ENCODE results near the gene CACFD1.
A peak's percentile ranks its signal among the peaks of the same experiment; 100 is the strongest.

DNA sequence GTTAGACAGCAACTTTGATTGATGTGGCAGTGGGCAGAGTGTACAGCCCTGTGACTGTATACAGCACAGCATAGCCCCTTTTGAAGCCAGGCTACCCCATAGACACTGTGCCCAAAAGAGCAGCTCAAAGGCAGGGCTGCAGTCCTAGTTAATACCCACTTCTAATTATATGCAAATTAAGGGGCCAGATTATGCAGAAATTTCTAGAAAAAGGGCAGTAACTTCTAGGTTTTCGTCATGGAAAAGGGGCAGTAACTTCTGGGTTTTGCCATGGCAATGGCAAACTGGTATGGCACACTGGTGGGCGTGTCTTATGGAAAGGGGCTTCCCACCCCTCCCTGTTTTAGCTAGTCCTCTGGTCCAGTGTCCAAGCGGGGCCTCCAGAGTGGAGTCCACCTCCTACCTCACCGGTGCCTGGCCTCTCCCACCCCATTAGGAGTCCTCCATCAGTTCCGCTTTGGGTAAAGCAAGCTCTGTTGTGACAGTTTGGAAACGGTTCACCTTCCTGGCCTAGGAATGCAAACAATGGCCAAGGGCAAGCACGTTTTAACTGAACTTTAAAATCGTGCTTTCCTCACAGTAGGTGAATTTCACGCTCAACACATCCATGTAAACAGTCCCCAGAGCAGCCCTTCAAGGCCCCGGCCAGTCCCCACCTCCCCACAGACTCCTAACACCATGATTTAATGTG, 32.0 kb upstream of the CACFD1 start:
- no peak for TF ChIP-seq POLR2A (IDR thresholded peaks at IDR 0.05; ENCODE audit: insufficient read depth in 1 of 2, low read depth in 2 of 2, low read length in 2 of 2)
- no peak for TF ChIP-seq FOXM1 (CRISPR knock-in tag; IDR thresholded peaks at IDR 0.05)
- TF ChIP-seq, protein P1, sequence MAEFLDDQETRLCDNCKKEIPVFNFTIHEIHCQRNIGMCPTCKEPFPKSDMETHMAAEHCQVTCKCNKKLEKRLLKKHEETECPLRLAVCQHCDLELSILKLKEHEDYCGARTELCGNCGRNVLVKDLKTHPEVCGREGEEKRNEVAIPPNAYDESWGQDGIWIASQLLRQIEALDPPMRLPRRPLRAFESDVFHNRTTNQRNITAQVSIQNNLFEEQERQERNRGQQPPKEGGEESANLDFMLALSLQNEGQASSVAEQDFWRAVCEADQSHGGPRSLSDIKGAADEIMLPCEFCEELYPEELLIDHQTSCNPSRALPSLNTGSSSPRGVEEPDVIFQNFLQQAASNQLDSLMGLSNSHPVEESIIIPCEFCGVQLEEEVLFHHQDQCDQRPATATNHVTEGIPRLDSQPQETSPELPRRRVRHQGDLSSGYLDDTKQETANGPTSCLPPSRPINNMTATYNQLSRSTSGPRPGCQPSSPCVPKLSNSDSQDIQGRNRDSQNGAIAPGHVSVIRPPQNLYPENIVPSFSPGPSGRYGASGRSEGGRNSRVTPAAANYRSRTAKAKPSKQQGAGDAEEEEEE (CRISPR knock-in tag; IDR thresholded peaks at IDR 0.05; ENCODE audit: borderline replicate concordance) = no peak
- TF ChIP-seq ZNF331 (CRISPR knock-in tag; IDR thresholded peaks at IDR 0.05) = peak; percentile 22; the same call in 1 of the 2 replicates
- TF ChIP-seq, protein P2, sequence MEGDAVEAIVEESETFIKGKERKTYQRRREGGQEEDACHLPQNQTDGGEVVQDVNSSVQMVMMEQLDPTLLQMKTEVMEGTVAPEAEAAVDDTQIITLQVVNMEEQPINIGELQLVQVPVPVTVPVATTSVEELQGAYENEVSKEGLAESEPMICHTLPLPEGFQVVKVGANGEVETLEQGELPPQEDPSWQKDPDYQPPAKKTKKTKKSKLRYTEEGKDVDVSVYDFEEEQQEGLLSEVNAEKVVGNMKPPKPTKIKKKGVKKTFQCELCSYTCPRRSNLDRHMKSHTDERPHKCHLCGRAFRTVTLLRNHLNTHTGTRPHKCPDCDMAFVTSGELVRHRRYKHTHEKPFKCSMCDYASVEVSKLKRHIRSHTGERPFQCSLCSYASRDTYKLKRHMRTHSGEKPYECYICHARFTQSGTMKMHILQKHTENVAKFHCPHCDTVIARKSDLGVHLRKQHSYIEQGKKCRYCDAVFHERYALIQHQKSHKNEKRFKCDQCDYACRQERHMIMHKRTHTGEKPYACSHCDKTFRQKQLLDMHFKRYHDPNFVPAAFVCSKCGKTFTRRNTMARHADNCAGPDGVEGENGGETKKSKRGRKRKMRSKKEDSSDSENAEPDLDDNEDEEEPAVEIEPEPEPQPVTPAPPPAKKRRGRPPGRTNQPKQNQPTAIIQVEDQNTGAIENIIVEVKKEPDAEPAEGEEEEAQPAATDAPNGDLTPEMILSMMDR (CRISPR knock-in tag; IDR thresholded peaks at IDR 0.05) = no peak
- TF ChIP-seq EZH2 (conservative IDR thresholded peaks at IDR 0.05; ENCODE audit: low read depth, low read length) = no peak
- TF ChIP-seq JUNB (CRISPR knock-in tag; IDR thresholded peaks at IDR 0.05; ENCODE audit: borderline replicate concordance) = no peak
- TF ChIP-seq MYC (CRISPR knock-in tag; IDR thresholded peaks at IDR 0.05; ENCODE audit: borderline replicate concordance) = peak; percentile 46; the same call in 1 of the 2 replicates
- TF ChIP-seq, protein P3, sequence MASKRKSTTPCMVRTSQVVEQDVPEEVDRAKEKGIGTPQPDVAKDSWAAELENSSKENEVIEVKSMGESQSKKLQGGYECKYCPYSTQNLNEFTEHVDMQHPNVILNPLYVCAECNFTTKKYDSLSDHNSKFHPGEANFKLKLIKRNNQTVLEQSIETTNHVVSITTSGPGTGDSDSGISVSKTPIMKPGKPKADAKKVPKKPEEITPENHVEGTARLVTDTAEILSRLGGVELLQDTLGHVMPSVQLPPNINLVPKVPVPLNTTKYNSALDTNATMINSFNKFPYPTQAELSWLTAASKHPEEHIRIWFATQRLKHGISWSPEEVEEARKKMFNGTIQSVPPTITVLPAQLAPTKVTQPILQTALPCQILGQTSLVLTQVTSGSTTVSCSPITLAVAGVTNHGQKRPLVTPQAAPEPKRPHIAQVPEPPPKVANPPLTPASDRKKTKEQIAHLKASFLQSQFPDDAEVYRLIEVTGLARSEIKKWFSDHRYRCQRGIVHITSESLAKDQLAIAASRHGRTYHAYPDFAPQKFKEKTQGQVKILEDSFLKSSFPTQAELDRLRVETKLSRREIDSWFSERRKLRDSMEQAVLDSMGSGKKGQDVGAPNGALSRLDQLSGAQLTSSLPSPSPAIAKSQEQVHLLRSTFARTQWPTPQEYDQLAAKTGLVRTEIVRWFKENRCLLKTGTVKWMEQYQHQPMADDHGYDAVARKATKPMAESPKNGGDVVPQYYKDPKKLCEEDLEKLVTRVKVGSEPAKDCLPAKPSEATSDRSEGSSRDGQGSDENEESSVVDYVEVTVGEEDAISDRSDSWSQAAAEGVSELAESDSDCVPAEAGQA (IDR thresholded peaks at IDR 0.05; ENCODE audit: low read depth) = no peak
- TF ChIP-seq, protein P3 (CRISPR knock-in tag; IDR thresholded peaks at IDR 0.05; ENCODE audit: borderline replicate concordance) = no peak
- TF ChIP-seq FOSL2 (CRISPR knock-in tag; IDR thresholded peaks at IDR 0.05) = no peak
- no peak for TF ChIP-seq SAFB2 (CRISPR knock-in tag; IDR thresholded peaks at IDR 0.05; ENCODE audit: borderline replicate concordance, low read depth)

Measured in HepG2 (cell line).